HG03342 (cell line): ENCODE results near the gene PARD3.
"Not testable (repeated sequence)": the region's sequence is repeated elsewhere in the genome, so short reads cannot be mapped to it uniquely, and the experiment has no call there.

Experiments used
- ATAC-seq: cut with Tn5 transposase; IDR thresholded peaks from one replicate; pipeline ENCODE4 v1.9.1; 2021; ENCODE audit warnings: mild to moderate bottlenecking, moderate library complexity; ENCODE audit not compliant: unreplicated experiment

PARD3 gene

GRCh38 chr10:34281661-34282582 lies 533.2 kb downstream of the PARD3 start:
- no peak for ATAC-seq

GRCh38 chr10:34280599-34281374 lies 534.3 kb downstream of the PARD3 start:
- no peak for ATAC-seq

- no peak for ATAC-seq
Observed at GRCh38 chr10:34275626-34276130, 539.4 kb downstream of the PARD3 start.

- ATAC-seq = no peak
Observed at GRCh38 chr10:34274906-34275305, 540.2 kb downstream of the PARD3 start.

GRCh38 chr10:34273340-34273739 lies 541.8 kb downstream of the PARD3 start:
- ATAC-seq = no peak

- ATAC-seq = no peak
Observed at GRCh38 chr10:34272316-34272715, 542.8 kb downstream of the PARD3 start.

GRCh38 chr10:34268410-34268809 lies 546.7 kb downstream of the PARD3 start:
- not testable (repeated sequence) for ATAC-seq

GRCh38 chr10:34262985-34263384 lies 552.1 kb downstream of the PARD3 start:
- no peak for ATAC-seq

- ATAC-seq = no peak
Observed at GRCh38 chr10:34260904-34261303, 554.2 kb downstream of the PARD3 start.

- no peak for ATAC-seq
Observed at GRCh38 chr10:34256216-34256615, 558.9 kb downstream of the PARD3 start.

GRCh38 chr10:34255035-34255434 lies 560.1 kb downstream of the PARD3 start:
- no peak for ATAC-seq

- no peak for ATAC-seq
Observed at GRCh38 chr10:34254596-34254995, 560.5 kb downstream of the PARD3 start.

GRCh38 chr10:34252111-34252510 lies 563.0 kb downstream of the PARD3 start:
- no peak for ATAC-seq

- ATAC-seq = no peak
Observed at GRCh38 chr10:34251177-34251576, 563.9 kb downstream of the PARD3 start.

GRCh38 chr10:34250722-34251121 lies 564.4 kb downstream of the PARD3 start:
- no peak for ATAC-seq

- ATAC-seq = no peak
Observed at GRCh38 chr10:34249634-34250033, 565.5 kb downstream of the PARD3 start.

GRCh38 chr10:34247560-34247959 lies 567.5 kb downstream of the PARD3 start:
- ATAC-seq = no peak

GRCh38 chr10:34244756-34245484 lies 570.2 kb downstream of the PARD3 start:
- ATAC-seq = no peak

GRCh38 chr10:34241226-34242000 lies 573.7 kb downstream of the PARD3 start:
- ATAC-seq = no peak

GRCh38 chr10:34240039-34240438 lies 575.1 kb downstream of the PARD3 start:
- no peak for ATAC-seq
